ENCODE measurements around the gene TRIM42.

DNA sequence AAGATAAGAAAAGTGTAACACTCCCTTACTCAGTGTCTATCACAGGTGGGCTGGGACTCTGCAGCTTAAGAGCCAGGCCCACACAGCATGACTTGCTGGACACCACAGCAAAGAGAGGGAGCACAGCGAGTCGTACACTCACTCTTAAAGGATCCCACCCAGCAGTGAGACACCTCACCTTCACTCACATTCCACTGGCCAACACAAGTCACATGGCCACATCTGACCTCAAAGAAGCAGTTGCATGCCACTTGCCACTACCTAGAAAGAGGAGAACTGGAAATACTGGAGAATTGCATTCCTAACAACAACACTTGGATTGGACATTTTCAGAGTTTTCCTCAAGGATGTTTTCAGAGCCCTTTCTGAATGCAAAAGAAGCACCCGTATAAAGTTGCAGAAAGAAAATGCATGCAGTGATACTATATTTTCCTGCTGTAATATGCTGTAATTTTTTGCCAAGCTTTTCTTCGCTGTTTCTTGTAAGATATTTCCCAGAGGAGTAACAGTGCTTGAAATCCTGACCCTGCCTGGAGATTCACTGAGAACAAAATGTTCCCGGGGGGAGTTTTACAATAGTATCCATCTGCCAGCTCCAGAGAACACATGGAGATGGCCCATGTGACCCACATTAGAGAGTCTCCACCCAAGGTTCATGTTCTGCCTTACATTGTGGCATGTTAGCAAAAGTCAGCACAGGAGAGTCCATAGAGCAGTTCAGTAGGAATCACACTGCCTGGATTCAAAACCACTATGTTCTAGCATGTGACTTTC, 42.2 kb downstream of the TRIM42 start:
- TF ChIP-seq, protein P1, sequence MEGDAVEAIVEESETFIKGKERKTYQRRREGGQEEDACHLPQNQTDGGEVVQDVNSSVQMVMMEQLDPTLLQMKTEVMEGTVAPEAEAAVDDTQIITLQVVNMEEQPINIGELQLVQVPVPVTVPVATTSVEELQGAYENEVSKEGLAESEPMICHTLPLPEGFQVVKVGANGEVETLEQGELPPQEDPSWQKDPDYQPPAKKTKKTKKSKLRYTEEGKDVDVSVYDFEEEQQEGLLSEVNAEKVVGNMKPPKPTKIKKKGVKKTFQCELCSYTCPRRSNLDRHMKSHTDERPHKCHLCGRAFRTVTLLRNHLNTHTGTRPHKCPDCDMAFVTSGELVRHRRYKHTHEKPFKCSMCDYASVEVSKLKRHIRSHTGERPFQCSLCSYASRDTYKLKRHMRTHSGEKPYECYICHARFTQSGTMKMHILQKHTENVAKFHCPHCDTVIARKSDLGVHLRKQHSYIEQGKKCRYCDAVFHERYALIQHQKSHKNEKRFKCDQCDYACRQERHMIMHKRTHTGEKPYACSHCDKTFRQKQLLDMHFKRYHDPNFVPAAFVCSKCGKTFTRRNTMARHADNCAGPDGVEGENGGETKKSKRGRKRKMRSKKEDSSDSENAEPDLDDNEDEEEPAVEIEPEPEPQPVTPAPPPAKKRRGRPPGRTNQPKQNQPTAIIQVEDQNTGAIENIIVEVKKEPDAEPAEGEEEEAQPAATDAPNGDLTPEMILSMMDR (IDR thresholded peaks at IDR 0.05): no peak
- no peak for TF ChIP-seq POLR2A (IDR thresholded peaks at IDR 0.05)

All from Peyer's patch (tissue), 4 donors.